Stimulated activated effector memory CD8-positive, alpha-beta T cell treated with anti-CD3 and anti-CD28 coated beads, Interleukin-12 subunit alpha, Interleukin-12 subunit beta, amount 100 ng/mL, for 72 hours (primary cell): ENCODE results near the gene GPR156.
"Not testable (repeated sequence)": the region's sequence is repeated elsewhere in the genome, so short reads cannot be mapped to it uniquely, and the experiment has no call there.

Experiments
- ATAC-seq: fragments of 150-1000 bp; cut with Tn5 transposase; 2 replicates; pipeline ENCODE4 v1.10.0; 2021
- DNase-seq, 2 donors: peaks; one replicate each; pipeline ENCODE4 v3.0.0; 2021 to 2022; ENCODE audit warnings: low spot score in 2 of 2
- H3K27ac Mint-ChIP-seq: one replicate; pipeline ENCODE4 v1.8.0; 2022; ENCODE audit warnings: mild to moderate bottlenecking, mixed read lengths
- H3K36me3 Mint-ChIP-seq: one replicate; pipeline ENCODE4 v1.8.0; 2022; ENCODE audit warnings: mild to moderate bottlenecking, mixed read lengths
- H3K4me1 Mint-ChIP-seq: one replicate; pipeline ENCODE4 v1.8.0; 2022; ENCODE audit warnings: mixed read lengths
- H3K4me3 Mint-ChIP-seq: one replicate; pipeline ENCODE4 v1.8.0; 2022; ENCODE audit warnings: mild to moderate bottlenecking, mixed read lengths
- H3K9me3 Mint-ChIP-seq: one replicate; pipeline ENCODE4 v1.8.0; 2022; ENCODE audit warnings: mixed read lengths

GPR156 gene

DNA sequence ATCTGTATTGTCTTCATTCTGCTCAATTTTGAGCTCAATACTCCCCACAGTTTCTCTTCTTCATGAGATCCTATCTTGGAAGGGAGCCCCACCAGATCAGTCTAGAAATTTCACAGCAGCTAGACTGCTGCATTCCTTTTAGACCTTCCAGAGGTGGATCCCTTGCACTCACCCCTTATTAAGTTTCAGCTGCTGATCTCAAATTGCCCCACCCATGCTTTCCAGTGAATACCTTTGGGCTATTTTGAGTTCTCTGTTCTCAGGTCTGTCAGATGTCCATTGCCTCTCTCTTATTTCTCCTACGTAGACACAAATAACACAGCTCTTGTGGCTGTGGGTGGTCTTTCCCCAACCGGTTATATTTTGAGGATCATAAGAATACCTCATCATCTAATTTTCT lies 60.8 kb downstream of the GPR156 start:
- Mint-ChIP-seq H3K27ac (no peak overlapping the region), H3K4me1 (no peaks in the 10 kb centered on the region), H3K9me3 (no peaks in the 10 kb centered on the region), H3K4me3 (no peak overlapping the region), H3K36me3 (no peaks in the 10 kb centered on the region)
- no peak for DNase-seq
- ATAC-seq: no peak

DNA sequence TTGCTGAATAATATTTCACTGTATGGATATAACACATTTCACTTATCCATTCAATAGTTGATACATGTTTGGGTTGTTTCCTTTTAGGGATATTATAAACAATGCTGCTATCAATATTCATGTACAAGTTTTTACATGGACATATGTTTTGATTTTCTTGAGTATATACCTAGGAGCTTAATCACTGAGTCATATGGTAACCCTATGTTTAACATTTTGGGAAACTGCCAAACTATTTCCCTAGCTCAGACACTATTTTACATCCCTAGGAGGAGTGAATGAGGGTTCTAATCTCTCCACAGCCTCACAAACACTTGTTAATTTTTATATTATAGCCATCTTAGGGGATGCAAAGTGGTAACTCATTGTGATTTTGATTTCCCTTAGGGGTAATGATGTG lies 66.0 kb downstream of the GPR156 start:
- no peak overlapping the region for H3K4me3 Mint-ChIP-seq
- no peak for ATAC-seq
- no peaks in the 10 kb centered on the region for H3K4me1 Mint-ChIP-seq
- no peaks in the 10 kb centered on the region for H3K36me3 Mint-ChIP-seq
- no peak for DNase-seq
- no peaks in the 10 kb centered on the region for H3K9me3 Mint-ChIP-seq
- no peak overlapping the region for H3K27ac Mint-ChIP-seq

DNA sequence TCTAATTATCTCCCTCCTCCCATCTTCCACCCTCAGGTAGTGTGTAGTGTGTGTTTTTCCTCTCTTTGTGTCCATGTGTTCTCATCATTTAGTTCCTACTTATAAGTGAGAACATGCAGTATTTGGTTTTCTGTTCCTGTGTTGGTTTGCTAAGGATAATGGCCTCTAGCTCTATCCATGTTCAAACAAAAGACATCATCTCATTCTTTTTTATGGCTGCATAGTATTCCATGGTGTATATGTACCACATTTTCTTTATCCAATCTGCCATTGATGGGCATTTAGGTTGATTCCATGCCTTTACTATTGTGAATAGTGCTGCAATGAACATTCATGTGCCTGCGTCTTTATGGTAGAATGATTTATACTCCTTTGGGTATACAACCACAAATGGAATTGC lies 68.4 kb downstream of the GPR156 start:
- ATAC-seq, H3K4me3 Mint-ChIP-seq, DNase-seq, H3K27ac Mint-ChIP-seq, H3K4me1 Mint-ChIP-seq, H3K36me3 Mint-ChIP-seq, H3K9me3 Mint-ChIP-seq: not testable (repeated sequence)

DNA sequence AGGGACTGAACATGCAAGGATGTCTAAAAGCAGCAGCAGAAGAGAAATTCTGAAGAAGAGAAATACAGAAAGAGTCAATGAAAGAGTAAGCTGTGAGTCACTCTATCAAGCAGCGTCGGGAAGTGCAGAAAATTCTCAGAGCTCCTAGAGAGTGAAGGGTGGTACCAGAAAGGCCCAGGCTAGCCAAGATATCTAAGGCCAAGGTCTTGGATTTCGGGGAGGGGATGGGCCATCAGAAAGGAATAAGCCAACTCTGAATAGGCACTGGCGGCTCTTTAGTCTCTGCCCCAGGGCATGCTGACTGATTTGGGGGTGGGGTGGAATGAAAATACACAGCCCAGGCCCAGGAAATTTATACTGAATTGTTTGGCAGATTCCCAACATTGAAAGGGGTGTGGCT lies 70.8 kb downstream of the GPR156 start:
- H3K4me1 Mint-ChIP-seq: no peaks in the 10 kb centered on the region

DNA sequence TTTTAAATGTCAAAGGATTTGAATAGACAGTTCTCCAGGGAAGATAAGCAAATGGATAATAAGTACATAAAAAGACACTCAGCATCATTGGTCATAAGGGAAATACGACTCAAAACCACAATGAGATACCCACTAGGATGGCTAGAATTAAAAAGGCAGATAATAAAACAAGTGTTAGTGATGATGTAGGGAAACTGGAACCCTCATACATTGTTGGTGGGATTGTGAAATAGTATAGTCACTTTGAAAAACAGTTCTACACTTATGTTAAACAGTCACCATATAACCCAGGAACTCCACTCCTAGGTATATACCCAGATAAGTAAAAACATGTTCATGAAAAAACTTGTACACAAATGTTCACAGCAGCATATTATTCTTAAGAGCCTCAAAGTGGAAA lies 72.5 kb downstream of the GPR156 start:
- Mint-ChIP-seq H3K9me3 (no peaks in the 10 kb centered on the region), H3K36me3 (no peaks in the 10 kb centered on the region), H3K4me3 (no peak overlapping the region), H3K4me1 (no peaks in the 10 kb centered on the region), H3K27ac (no peak overlapping the region)
- no peak for ATAC-seq
- no peak for DNase-seq

More for the DNA sequence above, 70.8 kb downstream of the GPR156 start:
- DNase-seq (no peak), ATAC-seq (no peak)
- Mint-ChIP-seq H3K4me3 (no peak overlapping the region), H3K27ac (no peak overlapping the region), H3K36me3 (no peaks in the 10 kb centered on the region), H3K9me3 (no peaks in the 10 kb centered on the region)

DNA sequence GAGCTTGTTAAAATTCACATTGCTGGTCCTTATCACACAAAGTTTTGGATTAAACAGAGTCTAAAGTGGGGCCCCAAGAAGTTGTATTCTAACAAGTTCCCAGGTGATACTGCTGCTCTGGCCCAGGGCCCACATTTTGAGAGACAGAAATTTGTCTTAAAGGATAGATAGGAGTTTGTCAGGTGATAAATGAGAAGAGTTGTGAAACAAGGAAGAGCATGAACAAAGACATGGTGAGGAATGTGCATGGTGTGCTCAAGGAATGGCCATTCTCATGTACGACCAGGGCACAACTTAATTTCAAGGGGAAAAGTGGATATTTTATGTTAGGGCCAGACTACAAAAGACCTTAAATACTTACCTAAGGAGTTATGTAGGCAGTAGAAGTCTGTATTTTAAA lies 75.6 kb downstream of the GPR156 start:
- Mint-ChIP-seq H3K9me3 (no peaks in the 10 kb centered on the region), H3K4me1 (no peaks in the 10 kb centered on the region), H3K27ac (no peak overlapping the region), H3K4me3 (no peak overlapping the region), H3K36me3 (no peaks in the 10 kb centered on the region)
- ATAC-seq: no peak
- DNase-seq: no peak

DNA sequence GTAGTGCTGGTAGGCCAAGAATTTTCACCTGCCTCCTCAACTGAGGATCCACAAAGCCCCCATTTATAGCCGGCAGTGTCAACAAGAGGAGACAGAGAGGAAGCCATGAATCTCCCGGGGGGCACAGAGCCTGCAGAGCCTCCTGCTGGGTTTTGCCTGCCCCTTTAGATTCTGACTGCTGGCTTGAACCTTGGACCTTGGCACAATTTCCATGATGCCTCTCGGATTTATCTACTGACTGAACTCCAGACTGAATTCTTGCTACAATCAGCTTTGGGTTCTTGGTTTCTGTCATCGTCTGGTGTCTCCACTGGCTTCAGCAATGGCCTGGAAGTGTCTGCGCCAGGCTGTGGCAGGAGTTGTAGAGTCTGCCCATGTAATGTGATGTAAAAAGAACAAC lies 80.7 kb downstream of the GPR156 start:
- no peaks in the 10 kb centered on the region for H3K9me3 Mint-ChIP-seq
- DNase-seq: no peak
- H3K27ac Mint-ChIP-seq: no peak overlapping the region
- no peaks in the 10 kb centered on the region for H3K36me3 Mint-ChIP-seq
- ATAC-seq: no peak
- no peaks in the 10 kb centered on the region for H3K4me1 Mint-ChIP-seq
- H3K4me3 Mint-ChIP-seq: no peak overlapping the region

DNA sequence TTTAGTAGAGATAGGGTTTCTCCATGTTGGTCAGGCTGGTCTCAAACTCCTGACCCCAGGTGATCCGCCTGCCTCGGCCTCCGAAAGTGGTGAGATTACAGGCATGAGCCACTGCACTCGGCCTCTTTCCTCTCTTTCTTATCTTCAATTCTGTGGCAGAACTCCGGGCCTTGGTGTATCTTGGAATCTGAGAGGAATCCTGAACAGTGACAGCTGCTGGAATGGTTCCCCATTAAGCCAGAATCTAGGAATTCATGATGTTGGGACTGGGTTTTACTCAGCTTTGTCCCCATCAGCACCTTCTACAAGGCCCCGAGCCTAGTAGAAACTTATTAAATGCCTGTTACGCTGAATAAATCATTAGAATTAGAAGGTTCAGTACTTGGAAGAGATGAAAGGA lies 81.4 kb downstream of the GPR156 start:
- H3K9me3 Mint-ChIP-seq: no peaks in the 10 kb centered on the region
- H3K4me1 Mint-ChIP-seq: no peaks in the 10 kb centered on the region
- no peaks in the 10 kb centered on the region for H3K36me3 Mint-ChIP-seq
- no peak overlapping the region for H3K4me3 Mint-ChIP-seq
- H3K27ac Mint-ChIP-seq: no peak overlapping the region
- DNase-seq (no peak), ATAC-seq (no peak)

DNA sequence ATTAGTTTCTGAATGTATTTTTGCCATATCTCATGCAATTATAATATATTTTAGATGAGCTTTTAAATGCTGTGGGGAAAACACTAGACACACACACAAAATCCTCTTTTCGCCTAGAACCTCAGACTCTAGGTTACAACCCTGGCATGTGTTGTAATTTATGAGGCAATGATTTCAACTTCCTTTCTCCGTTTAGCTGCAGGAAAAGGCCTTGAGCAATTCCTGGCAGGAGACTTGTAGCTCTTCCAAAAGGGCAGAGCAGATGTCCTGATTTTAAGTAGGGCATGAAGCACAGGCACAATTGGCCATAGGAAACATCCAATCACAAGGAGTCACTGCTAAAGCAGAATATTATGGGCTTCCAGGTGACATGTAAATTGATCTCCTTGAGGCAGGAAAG lies 82.0 kb downstream of the GPR156 start:
- no peak overlapping the region for H3K27ac Mint-ChIP-seq
- H3K4me1 Mint-ChIP-seq: no peaks in the 10 kb centered on the region
- no peaks in the 10 kb centered on the region for H3K9me3 Mint-ChIP-seq
- ATAC-seq (no peak), DNase-seq (no peak)
- no peak overlapping the region for H3K4me3 Mint-ChIP-seq
- no peaks in the 10 kb centered on the region for H3K36me3 Mint-ChIP-seq

DNA sequence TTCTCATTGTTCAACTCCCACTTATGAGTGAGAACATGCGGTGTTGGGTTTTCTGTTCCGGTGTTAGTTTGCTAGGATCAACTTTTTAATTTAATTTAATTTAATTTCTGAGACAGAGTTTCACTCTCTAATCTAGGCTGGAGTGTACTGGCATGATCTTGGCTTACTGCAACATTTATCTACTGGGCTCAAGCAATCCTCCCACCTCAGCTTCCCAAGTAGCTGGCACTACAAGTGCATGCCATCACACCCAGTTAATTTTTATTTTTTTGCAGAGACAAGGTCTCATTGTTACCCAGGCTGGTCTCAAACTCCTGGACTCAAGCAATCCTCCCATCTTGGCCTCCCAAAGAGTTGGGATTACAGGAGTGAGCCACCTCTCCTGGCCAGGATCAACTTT lies 82.7 kb downstream of the GPR156 start:
- no peaks in the 10 kb centered on the region for H3K4me1 Mint-ChIP-seq
- H3K27ac Mint-ChIP-seq: no peak overlapping the region
- ATAC-seq: no peak
- no peaks in the 10 kb centered on the region for H3K36me3 Mint-ChIP-seq
- no peak overlapping the region for H3K4me3 Mint-ChIP-seq
- no peaks in the 10 kb centered on the region for H3K9me3 Mint-ChIP-seq
- no peak for DNase-seq

DNA sequence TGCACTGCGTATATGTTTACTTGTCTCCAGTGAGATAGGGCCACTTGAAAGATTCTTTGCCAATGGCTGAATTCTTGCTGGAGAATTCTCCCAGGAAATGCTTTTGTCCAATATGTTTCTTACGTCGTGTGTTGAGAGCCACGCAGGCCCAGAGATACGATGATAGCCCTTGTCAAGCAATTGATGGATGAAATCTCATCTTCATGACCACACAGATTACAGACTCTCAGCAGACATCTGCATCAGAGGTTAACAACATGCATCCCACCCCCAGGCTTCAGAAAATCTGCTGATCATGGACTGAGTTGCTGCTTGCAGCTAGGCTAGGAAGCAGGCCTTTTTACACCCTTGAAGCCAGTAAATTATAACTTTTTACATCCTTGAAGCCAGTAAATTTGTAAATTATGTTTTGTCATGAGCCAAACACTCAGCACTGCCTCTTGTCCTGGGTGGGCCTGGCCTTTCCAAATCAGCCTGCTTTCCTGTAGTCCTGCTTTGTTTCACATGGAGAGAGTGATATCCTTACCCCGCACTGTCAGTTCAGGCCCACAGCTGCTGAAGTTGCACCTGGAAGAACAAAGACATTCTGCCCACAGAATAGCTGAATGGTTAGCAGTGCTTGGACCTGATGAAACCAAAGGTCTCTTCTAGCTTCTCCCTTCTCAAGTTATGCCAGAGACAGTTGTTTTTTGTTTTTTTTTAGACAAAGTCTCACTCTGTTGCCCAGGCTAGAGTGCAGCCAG lies 84.4 kb downstream of the GPR156 start:
- ATAC-seq: no peak
- no peaks in the 10 kb centered on the region for H3K9me3 Mint-ChIP-seq
- H3K4me3 Mint-ChIP-seq: no peak overlapping the region
- no peaks in the 10 kb centered on the region for H3K4me1 Mint-ChIP-seq
- no peaks in the 10 kb centered on the region for H3K36me3 Mint-ChIP-seq
- DNase-seq: no peak
- H3K27ac Mint-ChIP-seq: no peak overlapping the region

DNA sequence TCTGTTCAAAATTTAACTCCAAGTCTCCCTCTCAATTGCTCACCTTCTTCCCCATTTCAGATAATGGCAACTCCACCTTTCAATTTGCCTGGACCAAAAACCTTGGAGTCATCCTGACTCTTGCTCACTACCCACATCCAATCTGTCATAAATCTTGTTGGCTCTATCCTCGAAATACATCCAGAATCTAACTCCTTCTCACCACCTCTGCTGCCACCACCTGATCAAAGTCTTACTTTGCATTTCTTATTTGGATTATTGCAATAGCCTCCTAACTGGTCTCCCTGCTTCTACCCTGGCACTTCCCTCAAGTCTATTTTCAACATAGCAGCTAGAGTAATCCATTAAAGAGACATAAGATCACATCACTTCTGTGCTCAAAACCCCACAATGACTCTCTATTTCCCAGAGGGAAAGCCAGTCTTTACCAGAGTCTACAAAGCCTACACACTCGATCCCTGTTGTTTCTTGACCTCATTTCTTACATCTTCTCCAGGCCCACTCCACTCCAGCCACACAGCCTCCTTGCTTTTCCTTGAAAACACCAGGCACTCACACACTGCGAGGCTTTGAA lies 86.6 kb downstream of the GPR156 start:
- no peak overlapping the region for H3K4me3 Mint-ChIP-seq
- H3K4me1 Mint-ChIP-seq: no peaks in the 10 kb centered on the region
- no peak overlapping the region for H3K27ac Mint-ChIP-seq
- ATAC-seq (no peak), DNase-seq (no peak)
- no peaks in the 10 kb centered on the region for H3K9me3 Mint-ChIP-seq
- H3K36me3 Mint-ChIP-seq: no peaks in the 10 kb centered on the region

DNA sequence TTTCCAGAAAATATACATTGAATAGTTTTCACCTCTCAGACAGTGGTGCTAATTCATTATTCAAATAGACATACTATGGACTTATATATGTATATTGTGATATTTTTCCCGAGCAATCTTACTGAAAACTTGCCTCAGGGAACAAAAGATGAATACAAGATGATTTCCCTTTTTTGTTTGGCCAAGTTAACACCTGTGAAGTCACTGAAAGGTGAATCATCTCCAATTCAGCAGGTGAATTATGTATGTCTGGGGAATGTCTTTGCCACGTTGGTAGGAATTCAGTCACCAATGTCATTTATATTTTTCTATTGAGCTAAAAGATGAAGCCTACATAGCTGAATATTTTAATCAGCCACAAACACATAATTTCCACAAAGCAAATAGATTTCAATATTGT lies 88.2 kb downstream of the GPR156 start:
- no peaks in the 10 kb centered on the region for H3K36me3 Mint-ChIP-seq
- ATAC-seq (no peak), DNase-seq (no peak)
- no peaks in the 10 kb centered on the region for H3K9me3 Mint-ChIP-seq
- H3K4me1 Mint-ChIP-seq: no peaks in the 10 kb centered on the region
- no peak overlapping the region for H3K4me3 Mint-ChIP-seq
- no peak overlapping the region for H3K27ac Mint-ChIP-seq

DNA sequence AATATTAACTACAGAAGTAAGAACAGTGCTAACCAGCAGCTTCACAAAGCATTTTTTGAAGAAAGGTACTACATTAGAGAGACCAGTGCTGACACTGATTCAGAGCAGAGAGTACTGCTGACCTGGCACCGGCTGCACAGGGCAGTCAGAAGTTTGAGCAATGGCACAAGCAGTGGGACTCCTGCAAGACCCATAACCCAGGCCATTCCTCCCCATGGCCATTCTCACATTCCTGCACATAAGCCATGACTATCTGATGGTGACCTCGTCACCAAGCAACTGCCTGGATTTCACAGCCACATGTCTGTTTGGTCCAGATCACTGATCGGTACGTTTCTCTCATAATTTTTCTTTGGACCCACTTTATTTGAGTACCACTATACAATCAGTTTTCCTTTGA lies 88.7 kb downstream of the GPR156 start:
- Mint-ChIP-seq H3K9me3 (no peaks in the 10 kb centered on the region), H3K4me1 (no peaks in the 10 kb centered on the region), H3K27ac (no peak overlapping the region), H3K36me3 (no peaks in the 10 kb centered on the region), H3K4me3 (no peak overlapping the region)
- DNase-seq (no peak), ATAC-seq (no peak)

DNA sequence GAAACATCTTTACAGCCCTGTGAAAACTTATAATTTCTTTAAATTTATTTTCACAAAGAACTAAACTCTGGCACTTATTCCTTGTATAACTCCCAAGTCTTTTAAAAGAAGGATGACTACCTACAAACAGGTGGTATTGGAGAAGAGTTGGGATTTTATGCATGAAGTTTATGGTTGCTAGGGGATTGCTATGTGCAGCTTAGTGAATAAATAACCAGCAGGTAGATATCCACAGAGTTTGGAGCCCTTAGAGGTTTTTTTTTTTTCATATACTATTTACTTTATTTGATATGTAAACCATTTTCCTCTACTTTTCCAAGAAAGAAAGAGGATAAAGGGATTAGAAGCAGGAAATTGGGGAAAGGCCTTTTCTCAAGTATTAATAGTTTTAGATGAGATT lies 91.5 kb downstream of the GPR156 start:
- ATAC-seq: no peak
- Mint-ChIP-seq H3K36me3 (no peaks in the 10 kb centered on the region), H3K4me1 (no peaks in the 10 kb centered on the region), H3K27ac (no peak overlapping the region), H3K9me3 (no peaks in the 10 kb centered on the region), H3K4me3 (no peak overlapping the region)
- DNase-seq: no peak

DNA sequence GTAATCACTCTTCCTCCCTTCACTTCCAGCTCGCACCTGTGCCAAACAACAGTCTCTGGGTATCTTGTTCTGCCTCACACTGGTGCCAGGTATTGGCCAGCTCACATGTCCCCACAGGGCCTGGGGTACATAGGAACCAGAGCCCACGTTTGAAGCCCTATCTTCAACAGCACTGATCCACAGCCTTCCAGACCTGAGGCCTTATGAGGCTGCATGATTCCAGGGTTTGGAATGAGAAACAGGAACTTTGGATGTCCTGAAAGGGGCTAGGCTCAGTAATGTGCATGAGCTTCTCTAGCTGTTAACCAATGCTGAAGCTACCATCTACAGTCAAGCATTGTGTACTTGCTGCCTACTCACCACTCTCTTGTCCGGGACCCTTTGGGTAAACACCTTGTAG lies 92.4 kb downstream of the GPR156 start:
- no peaks in the 10 kb centered on the region for H3K9me3 Mint-ChIP-seq
- no peaks in the 10 kb centered on the region for H3K36me3 Mint-ChIP-seq
- no peaks in the 10 kb centered on the region for H3K4me1 Mint-ChIP-seq
- DNase-seq (no peak), ATAC-seq (peak; percentile 36)
- no peak overlapping the region for H3K27ac Mint-ChIP-seq
- H3K4me3 Mint-ChIP-seq: no peak overlapping the region

DNA sequence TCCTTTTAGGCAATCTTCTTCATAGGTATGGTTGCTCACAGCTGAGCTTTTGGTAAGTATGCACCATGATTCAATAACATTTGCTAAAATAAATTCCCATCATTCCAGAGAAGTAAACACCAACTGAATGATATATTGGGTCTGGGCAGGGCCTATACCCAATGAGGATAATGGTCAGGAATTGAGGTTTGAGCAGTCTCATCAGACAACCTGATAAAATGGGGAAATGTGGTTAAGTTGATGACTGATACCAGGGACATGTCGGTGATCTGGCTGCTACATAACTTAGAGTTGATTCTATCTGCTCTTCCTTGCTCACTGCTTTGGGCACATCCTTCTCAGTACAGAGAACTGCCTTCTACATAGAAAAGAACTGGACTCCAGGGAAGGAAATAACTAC lies 92.9 kb downstream of the GPR156 start:
- H3K9me3 Mint-ChIP-seq: no peaks in the 10 kb centered on the region
- H3K4me3 Mint-ChIP-seq: no peak overlapping the region
- peak; percentile 32 for ATAC-seq
- no peaks in the 10 kb centered on the region for H3K36me3 Mint-ChIP-seq
- no peak overlapping the region for H3K27ac Mint-ChIP-seq
- H3K4me1 Mint-ChIP-seq: no peaks in the 10 kb centered on the region
- DNase-seq: no peak
